ENCODE data around the gene EXTL1.

- TF ChIP-seq, protein P1, sequence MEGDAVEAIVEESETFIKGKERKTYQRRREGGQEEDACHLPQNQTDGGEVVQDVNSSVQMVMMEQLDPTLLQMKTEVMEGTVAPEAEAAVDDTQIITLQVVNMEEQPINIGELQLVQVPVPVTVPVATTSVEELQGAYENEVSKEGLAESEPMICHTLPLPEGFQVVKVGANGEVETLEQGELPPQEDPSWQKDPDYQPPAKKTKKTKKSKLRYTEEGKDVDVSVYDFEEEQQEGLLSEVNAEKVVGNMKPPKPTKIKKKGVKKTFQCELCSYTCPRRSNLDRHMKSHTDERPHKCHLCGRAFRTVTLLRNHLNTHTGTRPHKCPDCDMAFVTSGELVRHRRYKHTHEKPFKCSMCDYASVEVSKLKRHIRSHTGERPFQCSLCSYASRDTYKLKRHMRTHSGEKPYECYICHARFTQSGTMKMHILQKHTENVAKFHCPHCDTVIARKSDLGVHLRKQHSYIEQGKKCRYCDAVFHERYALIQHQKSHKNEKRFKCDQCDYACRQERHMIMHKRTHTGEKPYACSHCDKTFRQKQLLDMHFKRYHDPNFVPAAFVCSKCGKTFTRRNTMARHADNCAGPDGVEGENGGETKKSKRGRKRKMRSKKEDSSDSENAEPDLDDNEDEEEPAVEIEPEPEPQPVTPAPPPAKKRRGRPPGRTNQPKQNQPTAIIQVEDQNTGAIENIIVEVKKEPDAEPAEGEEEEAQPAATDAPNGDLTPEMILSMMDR (IDR thresholded peaks at IDR 0.05): peak in 1 of 6 experiments; percentile 8
- TF ChIP-seq POLR2A (IDR thresholded peaks at IDR 0.05): peak; percentile 88 to 89
These were observed 13.8 kb downstream of the EXTL1 start for GRCh38 chr1:26035203-26035958.

Data from thyroid gland (tissue), 4 donors.